ENCODE results near the gene ZFP92. TPM values are rescaled to one million over a fixed set of nuclear protein-coding genes. Genes with fewer than 3 reads are reported as not detected.
"Not testable (repeated sequence)": the region's sequence is repeated elsewhere in the genome, so short reads cannot be mapped to it uniquely, and the experiment has no call there.

Gene ZFP92
- total RNA-seq, 1 experiment from 2014 or later: not detected

- H3K4me2 ChIP-seq (ENCODE audit: low read depth, low read length, poor library complexity, severe bottlenecking): no peak overlapping the region
- no peaks in the 10 kb centered on the region for H3K36me3 ChIP-seq (ENCODE audit: insufficient read depth, low read length)
- no peak for DNase-seq
- H3K4me1 ChIP-seq (ENCODE audit: low read length): no peaks in the 10 kb centered on the region
- no peaks in the 10 kb centered on the region for H3K9me2 ChIP-seq (replicated peaks; ENCODE audit: insufficient read depth, low read length)
- no peak overlapping the region for H3K9ac ChIP-seq (ENCODE audit: low read length)
- no peak overlapping the region for H3K4me3 ChIP-seq (ENCODE audit: low read length)
- peaks cover 4% of the 10 kb centered on the region; the same call in 1 of the 2 replicates for H4K20me1 ChIP-seq (ENCODE audit: insufficient read depth, low read depth, low read length)
- H2AFZ ChIP-seq (ENCODE audit: low read length): no peak overlapping the region
- no peak overlapping the region for H3K27ac ChIP-seq (ENCODE audit: low read length)
- no peaks in the 10 kb centered on the region for H3K27me3 ChIP-seq (ENCODE audit: low read length)
- H3K79me2 ChIP-seq (ENCODE audit: low read length): no peaks in the 10 kb centered on the region
- peaks cover 7% of the 10 kb centered on the region for H3K9me3 ChIP-seq (ENCODE audit: low read length)
Measured at GRCh38 chrX:153381684-153382532, 29.4 kb upstream of the ZFP92 start.

GRCh38 chrX:153382563-153383482 lies 28.4 kb upstream of the ZFP92 start:
- Histone ChIP-seq H3K9me3 (ENCODE audit: low read length) (peaks cover 7% of the 10 kb centered on the region), H4K20me1 (ENCODE audit: insufficient read depth, low read depth, low read length) (peaks cover 4% of the 10 kb centered on the region; the same call in 1 of the 2 replicates), H2AFZ (ENCODE audit: low read length) (no peak overlapping the region), H3K9me2 (replicated peaks; ENCODE audit: insufficient read depth, low read length) (no peaks in the 10 kb centered on the region), H3K4me3 (ENCODE audit: low read length) (no peak overlapping the region), H3K27me3 (ENCODE audit: low read length) (no peaks in the 10 kb centered on the region), H3K79me2 (ENCODE audit: low read length) (no peaks in the 10 kb centered on the region), H3K4me1 (ENCODE audit: low read length) (no peaks in the 10 kb centered on the region), H3K27ac (ENCODE audit: low read length) (no peak overlapping the region), H3K9ac (ENCODE audit: low read length) (no peak overlapping the region), H3K4me2 (ENCODE audit: low read depth, low read length, poor library complexity, severe bottlenecking) (no peak overlapping the region), H3K36me3 (ENCODE audit: insufficient read depth, low read length) (no peaks in the 10 kb centered on the region)
- no peak for DNase-seq

- no peak overlapping the region for H3K4me2 ChIP-seq (ENCODE audit: low read depth, low read length, poor library complexity, severe bottlenecking)
- no peak overlapping the region for H3K9ac ChIP-seq (ENCODE audit: low read length)
- H3K27ac ChIP-seq (ENCODE audit: low read length): no peak overlapping the region
- H4K20me1 ChIP-seq (ENCODE audit: insufficient read depth, low read depth, low read length): peaks cover 4% of the 10 kb centered on the region; the same call in 1 of the 2 replicates
- no peak overlapping the region for H3K4me3 ChIP-seq (ENCODE audit: low read length)
- H3K36me3 ChIP-seq (ENCODE audit: insufficient read depth, low read length): no peaks in the 10 kb centered on the region
- no peak for DNase-seq
- peaks cover 7% of the 10 kb centered on the region for H3K9me3 ChIP-seq (ENCODE audit: low read length)
- no peaks in the 10 kb centered on the region for H3K4me1 ChIP-seq (ENCODE audit: low read length)
- H3K9me2 ChIP-seq (replicated peaks; ENCODE audit: insufficient read depth, low read length): no peaks in the 10 kb centered on the region
- no peak overlapping the region for H2AFZ ChIP-seq (ENCODE audit: low read length)
- H3K27me3 ChIP-seq (ENCODE audit: low read length): no peaks in the 10 kb centered on the region
- H3K79me2 ChIP-seq (ENCODE audit: low read length): no peaks in the 10 kb centered on the region
Measured at GRCh38 chrX:153384390-153384789, 26.9 kb upstream of the ZFP92 start.

- not testable (repeated sequence) for DNase-seq; H3K36me3 ChIP-seq (ENCODE audit: insufficient read depth, low read length); H3K9ac ChIP-seq (ENCODE audit: low read length); H4K20me1 ChIP-seq (ENCODE audit: insufficient read depth, low read depth, low read length); H3K27me3 ChIP-seq (ENCODE audit: low read length); H3K4me1 ChIP-seq (ENCODE audit: low read length); H3K9me2 ChIP-seq (replicated peaks; ENCODE audit: insufficient read depth, low read length); H3K4me2 ChIP-seq (ENCODE audit: low read depth, low read length, poor library complexity, severe bottlenecking); H3K79me2 ChIP-seq (ENCODE audit: low read length); H3K4me3 ChIP-seq (ENCODE audit: low read length); H3K27ac ChIP-seq (ENCODE audit: low read length); H2AFZ ChIP-seq (ENCODE audit: low read length); H3K9me3 ChIP-seq (ENCODE audit: low read length)
Measured at GRCh38 chrX:153384973-153385372, 26.3 kb upstream of the ZFP92 start.

- Histone ChIP-seq H3K9ac (ENCODE audit: low read length) (no peak overlapping the region), H3K4me1 (ENCODE audit: low read length) (no peaks in the 10 kb centered on the region), H3K4me3 (ENCODE audit: low read length) (no peak overlapping the region), H3K36me3 (ENCODE audit: insufficient read depth, low read length) (no peaks in the 10 kb centered on the region), H4K20me1 (ENCODE audit: insufficient read depth, low read depth, low read length) (no peaks in the 10 kb centered on the region), H3K27ac (ENCODE audit: low read length) (no peak overlapping the region), H3K4me2 (ENCODE audit: low read depth, low read length, poor library complexity, severe bottlenecking) (no peak overlapping the region), H3K27me3 (ENCODE audit: low read length) (no peaks in the 10 kb centered on the region), H2AFZ (ENCODE audit: low read length) (no peak overlapping the region), H3K79me2 (ENCODE audit: low read length) (no peaks in the 10 kb centered on the region), H3K9me3 (ENCODE audit: low read length) (peaks cover 7% of the 10 kb centered on the region), H3K9me2 (replicated peaks; ENCODE audit: insufficient read depth, low read length) (no peaks in the 10 kb centered on the region)
- DNase-seq: no peak
Measured at GRCh38 chrX:153386097-153386496, 25.2 kb upstream of the ZFP92 start.

- no peaks in the 10 kb centered on the region for H3K27me3 ChIP-seq (ENCODE audit: low read length)
- H3K36me3 ChIP-seq (ENCODE audit: insufficient read depth, low read length): no peaks in the 10 kb centered on the region
- no peaks in the 10 kb centered on the region for H4K20me1 ChIP-seq (ENCODE audit: insufficient read depth, low read depth, low read length)
- H3K9ac ChIP-seq (ENCODE audit: low read length): no peak overlapping the region
- no peak overlapping the region for H3K4me3 ChIP-seq (ENCODE audit: low read length)
- H2AFZ ChIP-seq (ENCODE audit: low read length): no peak overlapping the region
- H3K4me2 ChIP-seq (ENCODE audit: low read depth, low read length, poor library complexity, severe bottlenecking): no peak overlapping the region
- H3K9me3 ChIP-seq (ENCODE audit: low read length): peaks cover 7% of the 10 kb centered on the region
- H3K27ac ChIP-seq (ENCODE audit: low read length): no peak overlapping the region
- no peak for DNase-seq
- no peaks in the 10 kb centered on the region for H3K9me2 ChIP-seq (replicated peaks; ENCODE audit: insufficient read depth, low read length)
- no peaks in the 10 kb centered on the region for H3K4me1 ChIP-seq (ENCODE audit: low read length)
- H3K79me2 ChIP-seq (ENCODE audit: low read length): no peaks in the 10 kb centered on the region
Measured at GRCh38 chrX:153387345-153387744, 23.9 kb upstream of the ZFP92 start.

- Histone ChIP-seq H3K9ac (ENCODE audit: low read length) (no peak overlapping the region), H3K27ac (ENCODE audit: low read length) (no peak overlapping the region), H3K4me1 (ENCODE audit: low read length) (no peaks in the 10 kb centered on the region), H3K9me2 (replicated peaks; ENCODE audit: insufficient read depth, low read length) (no peaks in the 10 kb centered on the region), H3K27me3 (ENCODE audit: low read length) (no peaks in the 10 kb centered on the region), H4K20me1 (ENCODE audit: insufficient read depth, low read depth, low read length) (no peaks in the 10 kb centered on the region), H3K36me3 (ENCODE audit: insufficient read depth, low read length) (no peaks in the 10 kb centered on the region), H3K4me3 (ENCODE audit: low read length) (no peak overlapping the region), H3K9me3 (ENCODE audit: low read length) (no peaks in the 10 kb centered on the region), H3K79me2 (ENCODE audit: low read length) (no peaks in the 10 kb centered on the region), H2AFZ (ENCODE audit: low read length) (no peak overlapping the region), H3K4me2 (ENCODE audit: low read depth, low read length, poor library complexity, severe bottlenecking) (no peak overlapping the region)
- no peak for DNase-seq
Measured at GRCh38 chrX:153387987-153388721, 23.1 kb upstream of the ZFP92 start.
